ENCODE results near the gene ADGRD1. TPM values are rescaled to one million over a fixed set of nuclear protein-coding genes. Genes with fewer than 3 reads are reported as not detected.

The ADGRD1 gene
- total and polyA plus RNA-seq, 2 of the 8 experiments (the other 6 are each of a cell fraction or from before 2014, with no cell fraction given), result 0.36 to 0.48 TPM

- Histone ChIP-seq H3K4me1 (replicated peaks in 1 of 4; ENCODE audit: control insufficient read depth in 3 of 4, insufficient read depth in 4 of 4, low read length in 3 of 4) (peaks cover 0 to 5% (median 2%) of the 10 kb centered on the region in 4 experiments; a peak in 1 of 7 replicates), H3K4ac (replicated peaks; ENCODE audit: insufficient read length, low read depth, low read length) (no peak overlapping the region), H3K27ac (ENCODE audit: low read depth, low read length) (no peak overlapping the region), H3K9me3 (ENCODE audit: insufficient read depth in 2 of 2, low read depth in 1 of 2, low read length in 1 of 2) (no peaks in the 10 kb centered on the region; a peak in 1 of 4 replicates), H3K79me1 (ENCODE audit: low read depth, low read length) (no peaks in the 10 kb centered on the region), H3K79me2 (ENCODE audit: control insufficient read depth in 1 of 2, insufficient read depth in 2 of 2, low read length in 2 of 2) (no peaks in the 10 kb centered on the region), H4K20me1 (replicated peaks in 1 of 2; ENCODE audit: control insufficient read depth in 1 of 2, insufficient read depth in 2 of 2, low read length in 2 of 2) (no peaks in the 10 kb centered on the region), H2BK20ac (ENCODE audit: low read length) (no peak overlapping the region), H2AK5ac (ENCODE audit: low read depth, low read length) (no peak overlapping the region), H3K4me3 (ENCODE audit: extremely low read depth in 1 of 4, insufficient read depth in 2 of 4, low read depth in 3 of 4, low read length in 4 of 4) (no peak overlapping the region), H3K14ac (ENCODE audit: insufficient read length) (no peak overlapping the region), H3K27me3 (replicated peaks in 1 of 4; ENCODE audit: control insufficient read depth in 3 of 4, extremely low read depth in 1 of 4, insufficient read depth in 3 of 4, low read length in 3 of 4) (peaks cover 0 to 2% (median 0%) of the 10 kb centered on the region in 4 experiments; a peak in 1 of 7 replicates), H3K18ac (ENCODE audit: extremely low read depth, low read length) (no peak overlapping the region), H2BK12ac (ENCODE audit: low read depth, low read length) (no peak overlapping the region), H3K56ac (replicated peaks; ENCODE audit: insufficient read length, low read depth, low read length) (no peak overlapping the region), H3K36me3 (ENCODE audit: control insufficient read depth in 2 of 4, insufficient read depth in 4 of 4, low read length in 3 of 4) (no peaks in the 10 kb centered on the region), H4K8ac (ENCODE audit: extremely low read depth, insufficient read depth, low read length) (no peak overlapping the region), H2AFZ (ENCODE audit: low read length) (no peak overlapping the region), H4K91ac (replicated peaks; ENCODE audit: insufficient read length, low read length) (no peak overlapping the region), H2BK5ac (ENCODE audit: low read depth, low read length) (no peak overlapping the region), H2BK15ac (ENCODE audit: low read length) (no peak overlapping the region), H3K23me2 (ENCODE audit: low read depth, low read length) (no peaks in the 10 kb centered on the region; the same call in 1 of the 2 replicates), H3K4me2 (ENCODE audit: insufficient read depth in 1 of 2, low read depth in 2 of 2, low read length in 2 of 2) (no peak overlapping the region), H2BK120ac (replicated peaks; ENCODE audit: low read depth, low read length) (no peak overlapping the region), H3K23ac (ENCODE audit: insufficient read length) (no peak overlapping the region), H3K9ac (replicated peaks in 1 of 4; ENCODE audit: extremely low read depth in 1 of 4, low read depth in 3 of 4, low read length in 3 of 4) (no peak overlapping the region), H4K5ac (ENCODE audit: insufficient read length, low read depth, low read length) (no peak overlapping the region)
- ChIA-PET POLR2A (ENCODE audit: partially characterized antibody) (no interaction called here), CTCF (ENCODE audit: partially characterized antibody) (interaction anchor here (5.5 to 9.6 kb wide), 2 partner anchors 12 to 25 kb away, joined by 69 to 196 read pairs; no protein-coding TSS in a partner anchor)
- WGBS, 2 experiments (ENCODE audit: extremely low coverage in 1 of 2, insufficient coverage in 1 of 2, insufficient read length in 1 of 2, insufficient replicate concordance in 2 of 2, low coverage in 1 of 2, low lambda C conversion rate in 2 of 2, missing lambda C conversion rate in 1 of 2), result 88% methylated on average over 11 of the region's 11 CpGs; no CpG with 5 or more reads in 1 of the 2 experiments
- no peak for TF ChIP-seq TBP (IDR thresholded peaks at IDR 0.05; ENCODE audit: low read depth, low read length)
- TF ChIP-seq GABPA (IDR thresholded peaks at IDR 0.05; ENCODE audit: borderline replicate concordance, insufficient read depth, low read length), result no peak
- TF ChIP-seq EGR1 (IDR thresholded peaks at IDR 0.05; ENCODE audit: borderline replicate concordance, low read depth, low read length), result no peak
- no peak for TF ChIP-seq USF2 (IDR thresholded peaks at IDR 0.05; ENCODE audit: low read length)
- TF ChIP-seq YY1 (IDR thresholded peaks at IDR 0.05; ENCODE audit: low read depth, low read length), result no peak
- TF ChIP-seq ZNF274 (IDR thresholded peaks at IDR 0.05; ENCODE audit: borderline replicate concordance, extremely low read depth, low read length), result no peak
- TF ChIP-seq SP1 (IDR thresholded peaks at IDR 0.05; ENCODE audit: low read depth, low read length), result no peak
- no peak for FAIRE-seq
- DNase-seq (ENCODE audit: low read depth in 1 of 2, low spot score in 2 of 2), result no peak
Measured at GRCh38 chr12:131129839-131130238, 176.1 kb downstream of the ADGRD1 start.

All from H1 (cell line).